DND-41 (cell line): ENCODE data around the gene HOXA5.

Experiments used
- CTCF ChIP-seq: IDR thresholded peaks from 2 replicates; pipeline ENCODE4 v1.5.1; 2012; ENCODE audit warnings: borderline replicate concordance, low read length, moderate library complexity, mild to moderate bottlenecking; ENCODE audit not compliant: poor library complexity, severe bottlenecking; ENCODE audit errors: extremely low read depth
- EZH2 ChIP-seq: IDR thresholded peaks from 3 replicates; pipeline ENCODE4 v1.6.1; 2012; ENCODE audit warnings: borderline replicate concordance, low read depth, mild to moderate bottlenecking, moderate library complexity, low read length, inconsistent platforms; ENCODE audit not compliant: severe bottlenecking

GRCh38 chr7:27138472-27138871 lies 5.0 kb downstream of the HOXA5 start:
- no peak for TF ChIP-seq CTCF
- no peak for TF ChIP-seq EZH2
